GM12878 (cell line): ENCODE measurements around the gene SLAMF1. TPM values are rescaled to one million over a fixed set of nuclear protein-coding genes. Genes with fewer than 3 reads are reported as not detected.

ENCODE experiments used
- ATAC-seq: fragments of 200-7000 bp; cut with Tn5 transposase; 3 replicates; pipeline ENCODE4 v1.9.1; 2020; ENCODE audit warnings: mild to moderate bottlenecking, moderate library complexity
- BruUV-seq: library from RNA; stranded (reverse); fragments of 400-500 nt; replicated peaks from 2 replicates; lab custom pipeline; 2021; lab: Mats Ljungman, UMichigan
- CTCF ChIA-PET: fragments of 300-600 bp; sonication (Branson Sonifier 250); formaldehyde crosslinking; extraction: SDS; loops from one replicate; lab custom pipeline; 2021; ENCODE audit warnings: inconsistent platforms; lab: Yijun Ruan, JAX
- POLR2A ChIA-PET: fragments of 350-600 bp; formaldehyde crosslinking; extraction: SDS; loops from one replicate; lab custom pipeline; 2021; ENCODE audit warnings: inconsistent platforms; lab: Charles Lee
- RAD21 ChIA-PET: fragments of 300-600 bp; sonication (Branson Sonifier 250); formaldehyde crosslinking; loops from one replicate; lab custom pipeline; 2023; ENCODE audit warnings: antibody characterized with exemption; ENCODE audit not compliant: unreplicated experiment; lab: Charles Lee
- SMC1A ChIA-PET: fragments of 300-600 bp; sonication (Branson Sonifier 250); formaldehyde crosslinking; loops from one replicate; lab custom pipeline; 2023; ENCODE audit not compliant: unreplicated experiment, uncharacterized antibody; lab: Charles Lee
- DNase-seq: peaks from one replicate; pipeline ENCODE4 v3.0.0-alpha.2; 2011; ENCODE audit warnings: low read depth, low spot score
- FAIRE-seq: peaks from 3 replicates; lab custom pipeline; 2011; peaks lifted over from hg19 to GRCh38; lab: Jason Lieb, UNC
- H2AFZ ChIP-seq: 2 replicates; pipeline ENCODE4 v1.6.0; 2011; ENCODE audit warnings: low read depth, low read length, control low read depth; ENCODE audit not compliant: control insufficient read depth
- H3K27ac ChIP-seq: 2 replicates; pipeline ENCODE4 v1.5.1; 2011; ENCODE audit warnings: control low read depth; ENCODE audit not compliant: control insufficient read depth, insufficient read depth
- H3K27me3 ChIP-seq, 2 experiments: replicated peaks in 1 of 2; 2 replicates each; pipeline versions ENCODE4 v1.6.0 to v1.6.1; 2011; ENCODE audit warnings: low read length in 1 of 2; ENCODE audit not compliant: control insufficient read depth in 2 of 2, insufficient read depth in 2 of 2
- H3K36me3 ChIP-seq, 2 experiments: 2 replicates each; pipeline ENCODE4 v1.5.1; 2011; ENCODE audit warnings: low read length in 1 of 2; ENCODE audit not compliant: control insufficient read depth in 2 of 2, insufficient read depth in 2 of 2
- H3K4me1 ChIP-seq: 2 replicates; pipeline ENCODE4 v1.6.1; 2011; ENCODE audit warnings: mild to moderate bottlenecking, low read length, moderate library complexity, mixed read lengths; ENCODE audit not compliant: control insufficient read depth, insufficient read depth
- H3K4me2 ChIP-seq: 2 replicates; pipeline ENCODE4 v1.6.0; 2011; ENCODE audit warnings: control low read depth; ENCODE audit not compliant: control insufficient read depth, insufficient read depth
- H3K4me3 ChIP-seq: fragments of 200-600 bp; sonication (generic); 2 replicates; pipeline ENCODE4 v1.5.1; 2016
- H3K79me2 ChIP-seq: 2 replicates; pipeline ENCODE4 v1.6.0; 2011; ENCODE audit warnings: low read length; ENCODE audit not compliant: control insufficient read depth, insufficient read depth
- H3K9ac ChIP-seq: 2 replicates; pipeline ENCODE4 v1.8.0; 2011; ENCODE audit warnings: low read length, control low read depth, mixed read lengths; ENCODE audit not compliant: control insufficient read depth, insufficient read depth
- H3K9me3 ChIP-seq: replicated peaks from 3 replicates; pipeline ENCODE4 v1.5.1; 2011; ENCODE audit warnings: mild to moderate bottlenecking, low read length; ENCODE audit not compliant: control insufficient read depth, insufficient read depth
- H4K20me1 ChIP-seq: 2 replicates; pipeline ENCODE4 v1.6.0; 2011; ENCODE audit not compliant: control insufficient read depth, insufficient read depth
- ASH2L ChIP-seq: fragments of 300-600, 200-600 bp; sonication (generic); IDR thresholded peaks from 2 replicates; pipeline ENCODE4 v1.6.1; 2017; ENCODE audit warnings: low read depth, mild to moderate bottlenecking, borderline replicate concordance
- BACH1 ChIP-seq: fragments of 450-650 bp; IDR thresholded peaks from 2 replicates; pipeline ENCODE4 v1.6.1; 2017; ENCODE audit warnings: mild to moderate bottlenecking, borderline replicate concordance
- ESRRA ChIP-seq: IDR thresholded peaks from 2 replicates; pipeline ENCODE4 v1.6.1; 2012; ENCODE audit warnings: mild to moderate bottlenecking, low read length, improper control_type of control experiment
- EZH2 ChIP-seq: IDR thresholded peaks from 2 replicates; pipeline ENCODE4 v1.6.1; 2012; ENCODE audit warnings: low read depth, mild to moderate bottlenecking, control low read depth, inconsistent platforms, low read length, borderline replicate concordance; ENCODE audit not compliant: control insufficient read depth
- JUND ChIP-seq: IDR thresholded peaks from 2 replicates; pipeline ENCODE4 v1.6.1; 2012; ENCODE audit warnings: low read depth, mild to moderate bottlenecking, low read length, improper control_type of control experiment, moderate library complexity
- MTA2 ChIP-seq: fragments of 450-650 bp; IDR thresholded peaks from 2 replicates; pipeline ENCODE4 v1.6.1; 2016; ENCODE audit warnings: low read depth, mild to moderate bottlenecking, moderate library complexity
- PAX8 ChIP-seq: fragments of 450-650 bp; IDR thresholded peaks from 2 replicates; pipeline ENCODE4 v1.6.1; 2017; ENCODE audit warnings: mild to moderate bottlenecking, moderate library complexity
- PML ChIP-seq: IDR thresholded peaks from 2 replicates; pipeline ENCODE4 v1.6.1; 2012; ENCODE audit warnings: low read length, inconsistent platforms
- POU2F2 ChIP-seq: IDR thresholded peaks from 3 replicates; pipeline ENCODE4 v1.6.1; 2011; ENCODE audit warnings: low read depth, mild to moderate bottlenecking, low read length, borderline replicate concordance
- RUNX3 ChIP-seq: IDR thresholded peaks from 2 replicates; pipeline ENCODE4 v1.6.1; 2012; ENCODE audit warnings: low read length, inconsistent platforms
- SMAD5 ChIP-seq: IDR thresholded peaks from 2 replicates; pipeline ENCODE4 v1.6.1; 2016; ENCODE audit warnings: antibody characterized with exemption, low read depth
- ZNF24 ChIP-seq: fragments of 450-650 bp; IDR thresholded peaks from 2 replicates; pipeline ENCODE4 v1.6.1; 2017; ENCODE audit warnings: antibody characterized with exemption, mild to moderate bottlenecking
- WGBS: methylation state at CpG from one replicate; pipeline ENCODE4 v1.1.6; 2016; ENCODE audit warnings: low lambda C conversion rate; ENCODE audit not compliant: insufficient replicate concordance, insufficient coverage; ENCODE audit errors: missing lambda C conversion rate; 5-methylcytosine and 5-hydroxymethylcytosine counted together
- in situ Hi-C: fragments of 300-500 bp; cut with MboI; formaldehyde crosslinking; loops from 9 replicates; pipeline ENCODE4 v1.14.3; 2018; ENCODE audit warnings: mixed read lengths
- intact Hi-C: fragments of 100-400 bp; cut with micrococcal nuclease; formaldehyde crosslinking; loops from one replicate; pipeline ENCODE4 v1.14.2; 2022; ENCODE audit not compliant: unreplicated experiment
- polyA plus RNA-seq, 11 experiments: library from polyadenylated mRNA; depleted of rRNA in 4 of 11; unstranded in 6 of 11; stranded (reverse) in 5 of 11; fragments of >200 nt; fragmentation: Nextera tagmentation in 4 of 11; fragmentation: Illumina TruSeq in 1 of 11; extraction: Ambion mirVana in 4 of 11; extraction: Trizol in 1 of 11; gene quantifications; 1 replicate in 1 of 11; 2 replicates in 10 of 11; pipeline versions ENCODE4 v1.2.1 to v1.2.3, GENCODE V29; 2011 to 2016; ENCODE audit warnings: inconsistent platforms in 2 of 11, missing spikeins in 2 of 11, low read depth in 1 of 11
- total RNA-seq, 4 experiments: library from RNA; depleted of rRNA in 3 of 4; stranded (reverse); fragments of >200 nt in 3 of 4; fragmentation: Illumina TruSeq in 1 of 4; extraction: Trizol in 1 of 4; gene quantifications; 2 replicates each; pipeline versions ENCODE4 v1.2.1 to v1.2.3, GENCODE V29; 2013 to 2021

The SLAMF1 gene
- total and polyA plus RNA-seq, 10 of the 15 experiments (the other 5 are each of a cell fraction or from before 2014, with no cell fraction given): 87.3 to 260 (median 131) TPM

- TF ChIP-seq MTA2 (0 out of 2 replicates have a peak, but pooled peaks have one; percentile 16), POU2F2 (0 out of 3 replicates have a peak, but pooled peaks have one; percentile 36), ZNF24 (no peak), PAX8 (no peak), SMAD5 (no peak)
Measured at GRCh38 chr1:160608057-160608456, 38.8 kb downstream of the SLAMF1 start (continued).

GRCh38 chr1:160607672-160608032 is 39.2 kb downstream of the SLAMF1 start:
- POLR2A ChIA-PET: interaction anchor here (0.9 to 5.3 kb wide), 7 partner anchors 31 to 179 kb away, joined by 3 to 45 read pairs (median 25); partner anchors contain the start of gene CD84
- Histone ChIP-seq H4K20me1 (no peaks in the 10 kb centered on the region), H3K4me3 (no peak overlapping the region), H3K36me3 (peaks cover 11 to 13% of the 10 kb centered on the region in 2 experiments), H3K4me2 (no peak overlapping the region), H3K4me1 (peaks cover 30% of the 10 kb centered on the region), H2AFZ (no peak overlapping the region), H3K9ac (no peak overlapping the region), H3K9me3 (peaks cover 6% of the 10 kb centered on the region), H3K27me3 (no peaks in the 10 kb centered on the region), H3K79me2 (no peaks in the 10 kb centered on the region), H3K27ac (peak overlapping the region; percentile 45)
- SMC1A ChIA-PET: interaction anchor here (0.9 to 7.1 kb wide), 21 partner anchors 12 to 253 kb away, joined by 3 to 395 read pairs (median 10); partner anchors contain the start of genes CD84 and SLAMF6
- no TSS peak for BruUV-seq
- DNase-seq (no peak), ATAC-seq (peak; percentile 9), FAIRE-seq (no peak)
- in situ Hi-C loops (loop anchor here (5.0 kb wide), 2 partner anchors 60 to 180 kb away; no protein-coding TSS in a partner anchor), intact Hi-C loops (loop anchor here (1.0 to 5.0 kb wide), 5 partner anchors 31 to 415 kb away; partner anchors contain the start of genes CASQ1, COPA and NCSTN)
- CTCF ChIA-PET: interaction anchor here (0.6 to 9.9 kb wide), 25 partner anchors 11 to 345 kb away, joined by 3 to 355 read pairs (median 4); partner anchors contain the start of genes CD84 and SLAMF6
- TF ChIP-seq PML (0 out of 2 replicates have a peak, but pooled peaks have one; percentile 26), EZH2 (no peak), RUNX3 (no peak), ASH2L (no peak), BACH1 (peak; percentile 1; the same call in 1 of the 2 replicates), JUND (no peak), ESRRA (no peak)
- RAD21 ChIA-PET: interaction anchor here (0.5 to 8.3 kb wide), 26 partner anchors 10 to 386 kb away, joined by 3 to 257 read pairs (median 7); partner anchors contain the start of genes CD84 and SLAMF6
- 100% methylated on average over 1 of the region's 1 CpG for WGBS
